NB4 (cell line): ENCODE data around the gene STXBP3.

Experiments
- DNase-seq: peaks from one replicate; pipeline ENCODE4 v3.0.0; 2010; ENCODE audit warnings: low read depth
- H3K4me3 ChIP-seq: one replicate; pipeline ENCODE4 v1.5.1; 2011; ENCODE audit warnings: mild to moderate bottlenecking, low read depth, low read length, moderate library complexity
- CTCF ChIP-seq: IDR thresholded peaks from one replicate; pipeline ENCODE4 v1.5.1; 2012; ENCODE audit warnings: low read depth, low read length
- MAX ChIP-seq: IDR thresholded peaks from 2 replicates; pipeline ENCODE4 v1.6.1; 2011; ENCODE audit warnings: low read depth, low read length
- MYC ChIP-seq: IDR thresholded peaks from 2 replicates; pipeline ENCODE4 v1.6.1; 2011; ENCODE audit warnings: low read depth, low read length
- POLR2A ChIP-seq: IDR thresholded peaks from 2 replicates; pipeline ENCODE4 v1.6.1; 2011; ENCODE audit warnings: mild to moderate bottlenecking; ENCODE audit not compliant: insufficient read length; ENCODE audit errors: extremely low read depth

STXBP3 gene

GRCh38 chr1:108742253-108742652, 4.2 kb upstream of the STXBP3 start:
- DNase-seq: no peak
- TF ChIP-seq MAX: no peak
- no peak for TF ChIP-seq CTCF
- no peak for TF ChIP-seq POLR2A
- TF ChIP-seq MYC: no peak

GRCh38 chr1:108745980-108746381, 493 bp upstream of the STXBP3 start:
- DNase-seq: no peak
- TF ChIP-seq POLR2A: no peak
- no peak for TF ChIP-seq MAX
- TF ChIP-seq MYC: no peak
- TF ChIP-seq CTCF: no peak
- peak overlapping the region; percentile 13 for H3K4me3 ChIP-seq

More at GRCh38 chr1:108742253-108742652, 4.2 kb upstream of the STXBP3 start:
- H3K4me3 ChIP-seq: no peak overlapping the region

- peak overlapping the region; percentile 82 for H3K4me3 ChIP-seq
- TF ChIP-seq MYC: no peak
- TF ChIP-seq POLR2A: peak; percentile 37
- DNase-seq: peak; percentile 82
These were observed 837 bp downstream of the STXBP3 start for GRCh38 chr1:108747171-108747850.

- peak overlapping the region; percentile 82 for H3K4me3 ChIP-seq
- no peak for TF ChIP-seq MYC
- TF ChIP-seq POLR2A: no peak
- TF ChIP-seq CTCF: no peak
- DNase-seq: peak; percentile 30
These were observed 1.4 kb downstream of the STXBP3 start for GRCh38 chr1:108747898-108748297.

GRCh38 chr1:108749081-108749480, 2.6 kb downstream of the STXBP3 start:
- no peak for TF ChIP-seq MYC
- no peak for TF ChIP-seq POLR2A
- TF ChIP-seq CTCF: no peak
- TF ChIP-seq MAX: no peak

GRCh38 chr1:108750476-108751181, 4.2 kb downstream of the STXBP3 start:
- TF ChIP-seq CTCF: no peak
- TF ChIP-seq POLR2A: no peak
- no peak for TF ChIP-seq MAX
- TF ChIP-seq MYC: no peak
- H3K4me3 ChIP-seq: no peak overlapping the region
- DNase-seq: no peak

More at GRCh38 chr1:108749081-108749480, 2.6 kb downstream of the STXBP3 start:
- H3K4me3 ChIP-seq: no peak overlapping the region
- DNase-seq: no peak
